UCSD-AML1 (cell line): Measurements from ENCODE around the gene PPP1R12B.
"Not testable (repeated sequence)": the region's sequence is repeated elsewhere in the genome, so short reads cannot be mapped to it uniquely, and the experiment has no call there.

Source experiments
- DNase-seq: peaks from one replicate; lab custom pipeline; 2025; ENCODE audit not compliant: unreplicated experiment; lab: John Stamatoyannopoulos, UW

The PPP1R12B gene

GRCh38 chr1:202438393-202439174, 90.1 kb downstream of the PPP1R12B start:
- no peak for DNase-seq

DNA sequence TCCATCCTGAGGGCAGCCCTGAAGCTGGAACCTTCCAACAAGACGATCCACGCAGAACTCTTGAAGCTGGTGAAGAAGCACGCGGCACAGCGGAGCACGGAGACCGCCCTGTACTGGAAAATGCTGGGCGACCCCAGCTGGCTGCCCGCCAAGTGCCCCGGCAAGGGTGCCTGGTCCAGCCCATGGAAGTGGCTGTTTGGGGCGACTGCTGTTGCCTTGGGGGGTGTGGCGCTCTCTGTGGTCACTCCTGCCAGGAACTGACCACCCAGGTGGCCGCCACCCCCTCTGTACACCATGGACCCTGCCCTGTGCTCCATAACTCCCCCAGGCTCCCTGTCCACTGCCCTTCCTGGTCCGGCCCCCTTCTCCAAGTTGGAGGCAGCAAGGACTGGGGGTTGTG, 90.8 kb downstream of the PPP1R12B start:
- no peak for DNase-seq

DNA sequence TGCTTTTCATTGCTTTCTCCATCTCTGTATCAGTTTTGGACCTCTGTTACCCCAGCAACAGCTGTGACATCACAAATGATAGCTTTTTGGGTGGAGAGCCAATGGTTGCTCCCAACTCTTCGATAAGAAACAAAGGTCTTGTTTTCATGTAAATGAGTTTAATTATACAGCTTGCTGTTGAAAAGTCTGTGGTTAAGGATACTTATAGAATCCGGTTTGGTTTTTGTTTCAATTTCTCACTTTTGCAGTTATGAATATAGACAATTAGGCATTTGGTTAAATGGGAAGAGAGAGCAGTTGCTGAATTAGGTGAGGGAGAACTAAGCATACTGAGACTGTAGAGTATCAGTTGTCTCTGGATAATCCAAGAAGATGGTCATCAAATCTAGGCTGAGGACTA, 99.6 kb downstream of the PPP1R12B start:
- not testable (repeated sequence) for DNase-seq

GRCh38 chr1:202451641-202452040, 103.1 kb downstream of the PPP1R12B start:
- not testable (repeated sequence) for DNase-seq

DNA sequence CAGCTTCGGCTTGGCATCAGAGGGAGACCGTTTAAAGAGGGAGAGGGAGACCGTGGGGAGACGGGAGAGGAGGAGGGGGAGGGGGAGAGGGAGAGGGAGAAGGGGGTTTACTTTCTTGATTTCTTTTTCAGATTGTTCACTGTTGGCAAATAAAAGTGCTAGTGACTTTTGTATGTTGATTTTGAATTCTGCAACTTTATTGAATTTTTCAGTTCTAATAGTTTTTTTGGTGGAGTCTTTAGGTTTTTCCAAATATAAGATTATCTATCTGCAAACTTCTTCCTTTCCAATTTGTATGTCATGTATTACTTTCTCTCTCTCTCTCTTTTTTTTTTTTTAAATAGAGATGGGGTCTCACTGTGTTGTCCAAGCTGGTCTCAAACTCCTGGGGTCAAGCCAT, 104.0 kb downstream of the PPP1R12B start:
- no peak for DNase-seq

GRCh38 chr1:202456372-202457169, 108.1 kb downstream of the PPP1R12B start:
- not testable (repeated sequence) for DNase-seq

DNA sequence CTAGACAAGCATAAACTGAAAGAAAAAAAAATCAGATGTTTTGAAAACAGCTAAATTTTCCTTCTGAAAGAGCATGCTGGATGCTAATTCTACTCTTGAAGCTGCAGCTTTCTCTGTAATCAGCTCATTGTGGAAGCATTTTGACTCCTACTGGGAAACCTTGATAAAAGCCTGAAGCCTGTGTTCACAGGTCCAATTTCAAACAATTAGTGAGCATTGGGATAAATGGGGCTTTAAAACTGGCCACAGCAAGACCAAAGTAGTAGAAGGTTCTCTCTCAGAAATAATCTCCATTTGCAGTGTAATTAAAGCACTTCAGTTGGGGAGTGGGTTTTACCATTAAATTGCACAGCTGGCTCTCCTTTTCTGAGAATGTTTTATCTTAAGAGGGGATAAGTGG, 110.2 kb downstream of the PPP1R12B start:
- not testable (repeated sequence) for DNase-seq

DNA sequence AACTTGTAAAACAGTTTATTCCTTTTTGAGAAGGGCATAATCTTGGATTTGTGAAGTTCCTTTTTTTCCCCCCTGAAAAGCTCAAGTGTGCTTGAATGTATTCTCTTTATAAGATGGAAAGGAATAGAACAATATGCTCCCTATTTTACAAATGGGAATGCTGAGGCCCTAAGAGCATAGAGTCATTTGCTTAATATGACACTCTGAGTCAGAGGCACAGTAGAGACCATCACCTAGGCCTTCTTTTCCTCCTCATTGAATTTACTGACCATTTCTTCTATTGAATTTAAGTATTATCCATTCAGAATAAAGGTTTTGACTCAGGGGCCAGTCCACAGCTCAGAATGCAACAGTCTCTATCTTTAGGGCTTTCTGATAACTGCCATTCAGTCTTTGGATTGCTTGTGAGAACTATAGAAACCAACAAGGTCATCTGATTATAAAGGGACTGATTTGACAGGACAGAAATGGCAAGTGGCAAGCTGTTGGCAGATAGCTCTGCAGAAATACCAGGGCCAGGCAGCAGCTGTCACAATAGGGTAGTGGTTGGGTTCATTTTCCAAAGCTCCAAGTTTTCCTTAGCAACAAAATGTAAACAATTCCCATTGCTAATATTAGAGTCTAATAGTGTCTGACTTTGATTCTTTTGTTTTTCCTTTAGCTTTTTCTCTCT, 111.1 kb downstream of the PPP1R12B start:
- not testable (repeated sequence) for DNase-seq

DNA sequence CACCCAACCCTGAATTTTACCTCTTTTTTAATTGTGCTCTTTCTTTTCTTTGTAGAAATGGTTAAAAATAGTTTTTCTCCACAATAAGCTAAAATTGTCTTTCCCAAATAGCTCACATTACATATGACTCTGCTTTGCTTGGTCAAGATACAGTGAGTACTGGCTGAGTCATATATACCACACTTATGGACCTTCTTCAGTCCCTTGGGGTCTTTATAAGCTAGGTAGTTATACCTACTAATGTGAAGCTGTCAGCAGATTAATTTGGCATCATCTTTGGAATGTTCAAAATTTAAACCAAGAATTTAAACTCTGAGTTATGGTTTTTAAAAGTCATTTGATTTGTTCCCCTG, 111.6 kb downstream of the PPP1R12B start:
- DNase-seq, result not testable (repeated sequence)

DNA sequence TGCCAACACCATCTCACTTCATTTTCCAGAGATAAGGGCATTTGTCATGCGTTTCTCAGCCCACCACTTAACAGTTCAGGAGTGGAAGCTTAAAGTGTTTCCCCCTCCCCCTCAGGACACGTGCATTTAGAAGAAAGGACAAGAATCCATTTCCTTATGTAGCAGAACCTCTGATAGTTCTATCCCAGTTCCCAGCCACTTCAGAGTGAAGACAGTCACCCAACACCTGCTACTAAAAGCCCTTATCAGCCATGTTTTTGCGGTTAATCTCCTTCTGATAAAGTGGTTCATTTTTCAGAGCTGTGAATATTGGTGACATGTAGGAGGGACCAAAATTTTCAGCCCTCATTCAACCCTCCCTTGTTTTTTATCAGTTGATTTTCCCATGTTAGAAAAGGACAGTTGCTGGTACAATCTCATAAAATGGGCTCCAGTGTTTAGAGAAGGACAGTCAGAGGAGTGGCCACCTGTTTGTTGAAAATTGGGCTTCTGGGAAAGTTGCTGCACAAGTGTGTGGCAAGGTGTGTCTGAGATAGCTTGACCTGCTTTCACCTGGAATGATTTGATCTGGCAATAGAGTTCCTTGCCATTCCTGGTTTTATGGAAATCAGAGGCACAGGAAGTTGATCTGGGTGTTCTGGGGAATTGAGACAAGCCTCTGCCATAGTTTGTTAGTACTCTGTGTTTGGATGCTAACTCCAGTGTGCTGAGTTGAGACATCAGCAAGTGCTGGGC, 114.0 kb downstream of the PPP1R12B start:
- no peak for DNase-seq

GRCh38 chr1:202464153-202464742, 115.7 kb downstream of the PPP1R12B start:
- DNase-seq, result not testable (repeated sequence)

- DNase-seq, result not testable (repeated sequence)
Measured at GRCh38 chr1:202465644-202466270, 117.3 kb downstream of the PPP1R12B start.

GRCh38 chr1:202466339-202466738, 117.8 kb downstream of the PPP1R12B start:
- DNase-seq, result not testable (repeated sequence)

DNA sequence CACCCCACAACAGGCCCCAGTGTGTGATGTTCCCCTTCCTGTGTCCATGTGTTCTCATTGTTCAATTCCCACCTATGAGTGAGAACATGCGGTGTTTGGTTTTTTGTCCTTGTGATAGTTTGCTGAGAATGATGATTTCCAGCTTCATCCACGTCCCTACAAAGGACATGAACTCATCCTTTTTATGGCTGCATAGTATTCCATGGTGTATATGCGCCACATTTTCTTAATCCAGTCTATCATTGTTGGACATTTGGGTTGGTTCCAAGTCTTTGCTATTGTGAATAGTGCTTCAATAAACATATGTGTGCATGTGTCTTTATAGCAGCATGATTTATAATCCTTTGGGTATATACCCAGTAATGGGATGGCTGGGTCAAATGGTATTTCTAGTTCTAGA, 118.9 kb downstream of the PPP1R12B start:
- DNase-seq, result not testable (repeated sequence)

- not testable (repeated sequence) for DNase-seq
Measured at GRCh38 chr1:202468695-202469094, 120.2 kb downstream of the PPP1R12B start.

DNA sequence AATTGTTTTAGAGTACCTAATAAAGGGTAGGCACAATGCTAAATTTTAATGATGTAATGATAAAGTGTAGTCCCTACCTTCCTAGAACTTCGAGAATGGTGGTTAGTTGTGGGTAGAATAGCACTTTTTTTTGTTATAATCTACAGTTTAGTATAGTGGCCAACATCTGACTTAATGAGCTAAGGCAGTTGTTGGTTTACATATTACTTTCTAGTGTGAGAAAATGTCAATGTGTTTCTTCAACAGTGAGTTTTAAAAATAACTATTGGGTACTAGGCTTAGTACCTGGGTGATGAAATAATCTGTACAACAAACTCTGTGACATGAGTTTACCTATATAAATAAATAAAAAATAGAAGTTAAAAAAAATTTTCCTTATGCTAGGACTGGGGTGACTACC, 120.6 kb downstream of the PPP1R12B start:
- DNase-seq, result not testable (repeated sequence)

- DNase-seq, result no peak
Measured at GRCh38 chr1:202471246-202471645, 122.7 kb downstream of the PPP1R12B start.

DNA sequence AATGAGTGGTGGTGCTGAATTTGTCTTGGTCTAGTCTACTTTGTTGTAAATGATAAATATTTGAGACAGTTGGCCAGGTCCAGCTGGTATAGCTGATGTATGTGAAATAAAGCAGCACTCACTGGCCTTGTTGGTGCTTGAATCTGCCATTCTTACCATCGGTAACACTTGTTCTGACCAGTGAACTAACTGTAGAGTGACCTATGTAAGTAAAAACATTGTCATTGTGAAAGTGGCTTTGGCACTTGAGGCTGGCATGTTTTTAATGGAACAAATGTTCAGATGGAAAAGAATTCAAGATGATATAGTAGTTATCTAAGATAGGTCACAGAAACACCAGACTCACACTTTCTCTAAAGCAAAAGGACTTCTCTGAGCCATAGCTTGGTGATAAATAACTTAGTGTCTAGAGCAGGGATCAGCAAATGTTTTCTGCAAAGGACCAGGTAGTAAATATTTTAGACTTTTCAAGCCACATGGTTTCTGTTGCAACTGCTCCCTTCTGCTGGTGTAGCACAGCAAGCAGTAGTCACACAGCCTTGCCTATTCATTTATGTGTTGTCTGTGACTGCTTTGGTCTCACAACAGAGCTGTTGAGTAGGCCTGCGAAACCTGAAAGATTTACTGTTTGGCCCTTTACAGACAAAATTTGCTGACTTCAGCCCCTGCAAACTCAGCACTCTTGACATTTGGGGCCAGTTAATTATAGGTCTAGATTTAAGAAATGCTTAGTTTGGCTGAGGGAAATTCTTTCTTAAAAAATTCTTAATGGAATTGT, 124.0 kb downstream of the PPP1R12B start:
- not testable (repeated sequence) for DNase-seq
